ENCODE data around the gene ACR. TPM values are rescaled to one million over a fixed set of nuclear protein-coding genes. Genes with fewer than 3 reads are reported as not detected.
"Not testable (repeated sequence)": the region's sequence is repeated elsewhere in the genome, so short reads cannot be mapped to it uniquely, and the experiment has no call there.

The ACR gene
- total RNA-seq, 1 donor from 2014 or later = 0.39 TPM

GRCh38 chr22:50732681-50733080, 5.3 kb upstream of the ACR start:
- DNase-seq = no peak

GRCh38 chr22:50733521-50734342, 4.3 kb upstream of the ACR start:
- no peak for DNase-seq

GRCh38 chr22:50734343-50734771, 3.6 kb upstream of the ACR start:
- DNase-seq = no peak

- no peak for DNase-seq
Measured at GRCh38 chr22:50734986-50735738, 2.8 kb upstream of the ACR start.

GRCh38 chr22:50735739-50736030, 2.3 kb upstream of the ACR start:
- no peak for DNase-seq

- DNase-seq = no peak
Measured at GRCh38 chr22:50738649-50739227, 734 bp downstream of the ACR start.

GRCh38 chr22:50739279-50739691, 1.3 kb downstream of the ACR start:
- DNase-seq = no peak

GRCh38 chr22:50739894-50740293, 1.9 kb downstream of the ACR start:
- no peak for DNase-seq

GRCh38 chr22:50740714-50741113, 2.7 kb downstream of the ACR start:
- not testable (repeated sequence) for DNase-seq

- not testable (repeated sequence) for DNase-seq
Measured at GRCh38 chr22:50744424-50744823, 6.4 kb downstream of the ACR start.

- DNase-seq = not testable (repeated sequence)
Measured at GRCh38 chr22:50747521-50747920, 9.5 kb downstream of the ACR start.

- DNase-seq = not testable (repeated sequence)
Measured at GRCh38 chr22:50748630-50749029, 10.6 kb downstream of the ACR start.

GRCh38 chr22:50749302-50750074, 11.5 kb downstream of the ACR start:
- DNase-seq = not testable (repeated sequence)

- not testable (repeated sequence) for DNase-seq
Measured at GRCh38 chr22:50755251-50755650, 17.2 kb downstream of the ACR start.

GRCh38 chr22:50756406-50756805, 18.4 kb downstream of the ACR start:
- not testable (repeated sequence) for DNase-seq

GRCh38 chr22:50756949-50757491, 19.0 kb downstream of the ACR start:
- not testable (repeated sequence) for DNase-seq

GRCh38 chr22:50759597-50760341, 21.8 kb downstream of the ACR start:
- DNase-seq = not testable (repeated sequence)

- DNase-seq = not testable (repeated sequence)
Measured at GRCh38 chr22:50761829-50762228, 23.8 kb downstream of the ACR start.

GRCh38 chr22:50764288-50764687, 26.3 kb downstream of the ACR start:
- DNase-seq = not testable (repeated sequence)

GRCh38 chr22:50775132-50775531, 37.1 kb downstream of the ACR start:
- DNase-seq = not testable (repeated sequence)

GRCh38 chr22:50777631-50778030, 39.6 kb downstream of the ACR start:
- not testable (repeated sequence) for DNase-seq

Measured in skin of body (tissue), 2 donors.